GM18868 (cell line): ENCODE data around the gene VAV3.
A peak's percentile ranks its signal among the peaks of the same experiment; 100 is the strongest.

Experiments
- ATAC-seq: cut with Tn5 transposase; IDR thresholded peaks from one replicate; pipeline ENCODE4 v1.9.1; 2021; ENCODE audit warnings: mild to moderate bottlenecking, moderate library complexity; ENCODE audit not compliant: unreplicated experiment

VAV3 gene

DNA sequence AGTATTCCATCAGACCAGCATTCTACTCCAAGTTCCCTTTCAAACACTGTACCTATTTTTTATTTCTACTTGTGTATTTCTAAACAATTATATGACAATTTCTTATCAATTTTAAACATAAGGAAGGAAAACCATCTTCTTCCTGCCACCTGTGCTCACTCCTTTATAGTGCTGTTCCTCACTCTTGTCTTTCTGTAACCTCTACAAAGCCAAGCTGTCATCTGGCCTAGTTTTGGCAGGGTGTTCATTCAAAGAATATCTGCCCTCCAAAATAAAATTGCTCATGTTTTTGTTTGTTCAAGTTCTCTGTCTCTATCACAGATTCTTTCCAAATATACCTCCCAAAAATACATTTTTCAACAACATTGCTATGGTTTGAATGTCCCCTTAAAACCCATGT lies 360.2 kb downstream of the VAV3 start:
- no peak for ATAC-seq

DNA sequence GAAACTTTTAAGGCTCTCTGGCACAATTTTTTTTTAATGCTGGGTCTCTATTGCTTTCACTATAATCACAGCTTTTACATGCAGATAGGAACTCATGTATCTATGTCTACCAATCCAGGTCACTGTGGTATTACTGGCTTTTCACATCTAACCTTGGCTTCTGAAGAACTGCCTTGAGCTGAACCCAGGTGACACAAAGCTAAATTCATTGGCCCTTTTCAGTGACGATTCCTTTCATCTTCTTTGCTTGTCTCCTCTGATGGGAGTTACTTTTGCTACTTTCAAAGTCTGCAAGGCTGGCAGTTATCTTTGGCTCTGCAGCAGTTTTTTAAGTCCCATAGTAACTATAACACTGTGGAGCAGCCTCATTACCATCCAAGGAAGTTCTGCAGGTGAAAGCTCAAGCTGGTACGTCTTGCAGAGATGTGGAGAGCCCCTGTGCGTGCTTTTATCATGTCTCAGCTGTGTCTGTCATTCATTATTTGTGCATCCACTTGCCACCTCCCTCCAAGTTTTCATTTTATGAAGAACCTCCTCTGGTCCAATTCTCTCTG lies 364.3 kb downstream of the VAV3 start:
- ATAC-seq: no peak

DNA sequence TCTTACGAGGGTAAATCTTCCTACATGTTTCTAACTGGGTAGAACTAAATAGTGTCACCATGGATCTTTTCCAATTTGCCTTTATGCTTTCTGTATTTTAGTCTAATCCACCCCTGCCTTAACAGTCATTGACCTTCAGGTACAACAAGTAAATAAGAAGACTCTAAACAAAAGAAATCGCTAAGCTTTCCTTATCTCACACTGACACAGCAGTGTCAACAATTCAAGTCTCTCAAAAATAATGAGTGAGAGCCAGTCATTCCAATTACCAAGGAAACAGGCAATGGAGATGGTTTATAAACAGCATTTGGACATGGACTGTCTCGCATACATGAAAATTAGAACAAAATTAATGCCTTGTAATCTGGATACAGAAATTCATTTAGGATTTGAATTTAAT lies 365.8 kb downstream of the VAV3 start:
- no peak for ATAC-seq

DNA sequence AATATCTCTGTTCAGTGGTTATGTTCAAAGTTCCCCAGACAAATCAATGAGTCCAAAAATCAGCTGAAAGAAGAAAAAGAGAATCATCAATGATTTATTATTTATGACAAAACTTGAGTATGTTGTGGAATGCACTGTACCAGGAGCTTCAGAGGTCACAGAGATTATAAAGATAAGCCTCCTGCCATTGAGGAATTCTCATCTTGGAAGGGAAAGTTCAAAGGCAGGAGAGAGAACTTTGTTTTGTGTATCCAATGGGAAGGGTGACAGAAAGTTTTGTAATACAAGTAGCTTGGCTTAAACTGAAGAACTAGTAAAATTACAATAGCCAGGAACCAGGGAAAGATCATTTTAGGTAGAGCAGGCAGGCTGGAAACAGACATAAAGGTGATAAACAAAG lies 367.7 kb downstream of the VAV3 start:
- ATAC-seq: no peak

DNA sequence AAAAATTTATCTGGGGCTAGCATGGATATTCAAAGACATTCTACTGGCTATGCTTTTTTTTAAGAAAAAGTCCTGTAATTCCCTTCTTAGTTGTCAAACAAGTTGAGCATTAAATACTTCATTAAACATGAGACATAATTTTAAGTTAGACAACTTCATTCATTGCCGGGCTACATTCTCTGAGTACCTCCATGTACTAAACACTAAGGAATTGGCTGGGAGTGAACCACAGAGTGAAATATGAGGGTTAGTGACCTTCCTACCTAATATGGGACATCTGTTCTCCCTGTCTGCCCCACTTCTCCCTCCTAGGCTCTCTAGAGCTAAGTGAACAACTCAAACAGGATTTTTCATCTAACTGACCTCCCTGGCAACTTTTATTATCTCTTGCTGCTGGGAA lies 370.4 kb downstream of the VAV3 start:
- ATAC-seq: no peak

DNA sequence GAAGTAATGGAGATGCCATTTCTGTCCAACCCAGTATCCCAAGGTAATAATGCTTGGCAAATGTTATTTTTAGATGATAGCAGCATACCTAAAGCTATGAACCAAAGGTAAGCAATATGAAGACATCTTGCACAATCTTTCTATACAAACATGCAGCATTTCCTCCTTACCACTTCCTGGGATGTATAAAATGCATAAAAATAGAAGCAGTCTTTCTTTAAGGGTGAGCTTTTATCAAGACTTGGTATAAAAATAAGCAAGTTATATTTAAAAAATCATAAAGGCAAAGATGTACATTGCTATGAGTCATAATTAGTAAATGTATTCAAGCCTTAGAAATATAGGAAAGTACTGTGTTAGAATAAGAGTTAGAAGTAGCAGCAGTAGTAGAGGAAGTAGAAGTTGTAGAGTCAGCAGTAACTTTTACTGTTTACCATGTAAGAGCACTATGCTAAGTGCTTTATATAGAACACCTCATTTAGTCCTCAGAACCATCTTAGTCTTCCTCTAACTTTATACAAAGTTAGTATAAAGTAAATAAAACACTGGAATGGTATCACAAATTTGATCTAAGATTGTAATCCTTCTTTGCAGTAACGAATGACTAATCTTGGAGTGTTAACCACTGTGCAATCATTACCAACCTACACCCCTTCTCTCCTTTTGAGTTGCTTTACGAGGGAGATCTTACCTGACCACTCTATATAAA lies 371.3 kb downstream of the VAV3 start:
- no peak for ATAC-seq

DNA sequence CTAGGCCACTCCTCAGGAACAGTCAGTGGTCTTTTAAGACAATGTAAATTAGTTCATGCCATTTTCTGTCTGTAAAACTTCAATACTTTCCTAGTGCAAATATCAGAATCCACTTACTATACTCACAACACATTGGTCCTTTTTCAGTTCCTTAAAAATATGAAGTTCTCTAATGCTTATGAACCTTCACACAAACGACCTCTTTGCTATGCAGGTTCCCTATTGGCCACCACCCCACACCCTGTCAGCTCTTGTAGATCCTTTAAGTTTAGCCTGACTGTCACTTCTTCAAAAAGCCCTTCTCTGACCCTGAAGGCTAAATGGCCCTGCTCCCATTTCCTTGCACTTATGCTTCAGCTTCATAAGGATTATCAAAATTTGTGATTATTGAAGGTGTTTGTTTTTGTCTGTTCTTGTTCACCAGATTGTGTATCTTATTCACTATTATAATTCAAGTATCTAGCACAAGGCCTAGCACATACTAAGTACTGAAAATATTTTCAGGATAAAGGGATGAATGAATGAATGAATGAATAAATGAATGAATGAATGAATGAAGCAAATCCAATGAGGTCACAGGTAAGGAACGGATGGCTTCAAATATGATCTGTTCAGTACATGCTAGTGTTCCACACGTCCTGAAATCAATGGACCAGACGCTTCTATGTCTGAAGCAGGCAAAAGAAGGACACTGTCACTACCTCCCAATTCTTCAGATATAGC lies 373.9 kb downstream of the VAV3 start:
- ATAC-seq: peak; percentile 82

DNA sequence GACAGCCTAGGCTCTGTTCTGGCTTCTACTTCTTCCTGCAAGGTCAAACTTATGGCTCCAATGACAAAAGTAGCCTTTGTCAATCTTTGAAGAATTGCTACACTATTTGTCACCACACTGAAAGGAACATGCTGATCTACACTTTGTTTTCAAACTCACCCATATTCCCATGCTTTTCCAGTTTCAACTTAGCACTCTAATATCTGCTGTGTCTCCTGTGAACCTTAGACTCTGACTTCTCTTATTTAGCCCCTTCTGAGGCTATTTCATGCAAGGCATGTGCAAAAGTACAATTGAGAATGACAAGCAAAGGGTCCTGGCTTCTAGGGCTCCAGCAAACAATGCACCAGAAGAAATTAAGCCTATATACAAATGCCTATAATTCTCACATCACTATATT lies 374.9 kb downstream of the VAV3 start:
- no peak for ATAC-seq

DNA sequence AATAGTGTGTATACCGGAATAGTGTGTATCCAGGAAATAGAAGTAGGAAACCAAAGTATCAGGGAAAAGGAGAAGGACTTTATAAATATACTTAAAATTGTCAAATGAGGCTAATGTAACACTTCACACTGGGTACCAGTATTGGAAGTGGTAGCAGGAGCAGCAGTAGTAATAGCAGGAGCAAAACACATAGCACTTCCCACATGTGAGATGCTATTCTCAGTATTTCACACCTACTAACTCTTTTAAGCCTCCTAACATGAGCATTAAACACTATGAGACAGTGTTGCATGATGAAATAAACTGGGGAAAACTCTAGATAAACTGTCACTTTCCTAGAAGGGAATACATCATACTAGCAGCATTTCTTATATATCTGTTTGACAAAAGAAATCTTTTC lies 376.7 kb downstream of the VAV3 start:
- no peak for ATAC-seq

DNA sequence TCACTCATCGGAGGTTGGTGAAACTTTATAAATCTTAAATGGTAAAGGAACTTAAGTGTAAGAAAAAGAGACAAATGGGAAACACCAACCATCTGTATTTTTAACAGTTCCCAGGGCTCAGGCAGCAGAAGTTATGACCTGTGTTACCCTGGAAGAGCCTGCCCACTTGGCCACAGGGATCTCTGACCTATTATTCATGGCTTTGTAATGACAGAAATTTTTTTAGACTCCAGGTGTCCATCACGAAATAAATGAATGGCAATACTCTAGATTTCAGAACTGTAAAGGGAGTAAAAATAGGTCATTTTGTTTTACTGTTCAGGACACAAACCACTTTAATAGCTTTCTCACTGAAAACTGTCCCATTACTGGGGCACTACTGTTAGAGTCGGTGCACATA lies 389.8 kb downstream of the VAV3 start:
- no peak for ATAC-seq

DNA sequence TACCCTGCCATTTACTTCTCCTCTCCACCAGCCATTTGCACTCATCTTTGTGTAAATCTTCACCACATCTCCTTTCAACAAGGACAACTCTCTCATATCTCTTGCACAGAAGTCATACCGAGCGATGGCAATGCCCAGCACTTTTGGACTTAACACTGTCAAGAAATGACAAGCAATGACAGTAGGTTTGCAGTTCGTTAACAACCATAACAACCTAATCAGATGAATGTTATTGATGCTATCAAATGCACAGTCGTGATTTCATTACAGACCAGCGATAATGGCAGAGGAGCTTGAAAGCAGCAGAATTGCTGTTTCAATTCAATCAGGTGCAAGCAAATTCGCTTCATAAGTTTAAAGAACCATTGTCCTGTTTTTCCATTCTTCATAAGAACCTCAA lies 390.9 kb downstream of the VAV3 start:
- ATAC-seq: no peak

DNA sequence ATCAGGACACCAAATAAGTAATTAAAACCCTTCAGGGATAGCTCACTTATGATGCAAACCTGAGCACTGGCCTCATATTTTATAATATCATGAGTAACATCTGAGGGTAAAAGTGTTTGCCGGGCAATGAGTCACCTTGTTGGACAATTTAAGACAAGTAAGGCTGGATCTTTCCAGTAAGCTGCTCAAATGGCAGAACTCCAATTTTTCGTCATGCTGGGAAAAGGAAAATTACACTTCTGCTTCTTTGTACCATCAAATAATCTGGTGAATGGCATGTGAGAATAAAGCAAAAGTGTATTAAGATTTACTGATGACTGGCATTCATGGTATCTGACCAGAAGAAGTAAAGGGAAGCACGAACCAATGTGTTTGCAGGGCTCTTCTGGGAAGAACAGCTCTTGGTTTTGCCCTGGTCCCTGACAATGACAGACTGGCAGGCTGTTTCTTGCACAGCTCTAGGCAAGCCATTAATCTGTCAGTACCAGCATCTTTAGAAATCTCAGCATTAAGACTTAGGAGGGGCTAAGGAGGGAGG lies 392.2 kb downstream of the VAV3 start:
- no peak for ATAC-seq

DNA sequence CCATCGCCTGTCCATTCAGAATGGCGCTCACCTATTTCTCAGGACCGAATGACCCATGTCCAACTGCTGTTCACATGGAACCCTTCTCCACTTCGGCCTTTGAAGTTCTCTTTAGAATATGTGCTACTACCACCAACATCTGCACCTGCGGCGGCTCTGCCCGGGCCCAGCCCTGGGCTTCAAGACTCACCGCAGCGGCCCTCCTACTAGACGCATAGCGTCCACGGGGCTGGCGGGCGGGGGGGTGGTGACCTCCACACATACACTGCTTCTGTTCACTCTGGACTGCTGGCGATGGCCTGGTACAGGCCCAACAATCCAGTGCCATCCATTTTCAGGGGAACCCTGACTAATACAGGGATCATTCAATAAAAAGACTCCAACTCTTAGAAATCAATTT lies 394.2 kb downstream of the VAV3 start:
- ATAC-seq: no peak

DNA sequence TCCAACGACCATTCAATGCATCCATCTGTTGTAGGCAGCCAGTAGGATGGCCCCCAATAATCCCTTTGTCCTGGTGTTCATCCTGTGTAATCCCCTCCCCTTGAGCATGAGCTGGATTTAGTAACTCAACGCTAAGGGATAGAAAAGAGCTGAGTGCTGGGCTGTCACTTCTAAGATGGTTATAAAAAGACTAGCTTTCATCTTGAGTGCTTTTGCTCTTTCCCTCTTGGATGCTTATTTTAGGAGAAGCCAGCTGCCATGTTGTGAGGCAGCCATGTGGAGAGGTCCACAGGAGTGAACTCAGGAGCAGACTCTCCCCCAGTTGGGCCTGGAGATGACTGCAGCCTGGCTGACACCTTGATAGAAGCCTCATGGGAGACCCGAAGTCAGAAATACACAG lies 401.5 kb downstream of the VAV3 start:
- ATAC-seq: no peak

DNA sequence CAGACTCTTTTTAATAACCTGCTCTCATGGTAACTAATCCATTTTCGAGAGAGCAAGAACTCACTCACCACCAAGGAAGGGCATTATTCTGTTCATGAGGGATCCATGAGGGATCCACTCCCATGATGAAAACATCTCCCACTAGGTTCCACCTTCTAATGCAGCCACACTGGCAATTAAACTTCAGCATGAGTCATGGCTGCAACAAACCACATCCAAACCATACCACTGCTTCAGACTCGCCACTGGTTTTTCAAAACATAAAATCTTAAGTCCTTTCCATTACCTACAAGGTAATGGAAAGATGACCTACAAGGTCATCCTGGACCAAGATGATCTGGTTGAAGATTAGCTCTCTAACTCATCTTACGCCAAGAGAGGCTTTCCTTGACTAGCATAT lies 405.1 kb downstream of the VAV3 start:
- ATAC-seq: no peak

DNA sequence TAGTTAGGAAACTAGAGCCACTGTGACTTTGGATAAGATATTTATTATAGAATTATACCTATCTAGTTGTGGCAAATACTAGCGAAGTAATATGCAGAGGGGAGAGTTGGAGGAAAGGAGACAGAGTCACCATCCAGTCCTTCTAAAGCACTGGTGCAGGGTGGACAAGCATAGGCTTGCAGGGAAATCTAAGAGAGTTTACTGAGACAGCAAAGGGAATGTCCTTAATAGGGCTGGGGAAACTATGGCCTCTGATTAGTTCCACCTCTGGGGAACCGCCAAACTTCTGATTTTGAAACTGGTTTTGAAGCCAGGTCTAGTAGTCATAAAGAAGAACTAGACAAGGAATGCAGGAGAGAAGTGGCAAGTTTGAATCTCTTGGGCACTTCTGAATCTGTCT lies 407.9 kb downstream of the VAV3 start:
- no peak for ATAC-seq

DNA sequence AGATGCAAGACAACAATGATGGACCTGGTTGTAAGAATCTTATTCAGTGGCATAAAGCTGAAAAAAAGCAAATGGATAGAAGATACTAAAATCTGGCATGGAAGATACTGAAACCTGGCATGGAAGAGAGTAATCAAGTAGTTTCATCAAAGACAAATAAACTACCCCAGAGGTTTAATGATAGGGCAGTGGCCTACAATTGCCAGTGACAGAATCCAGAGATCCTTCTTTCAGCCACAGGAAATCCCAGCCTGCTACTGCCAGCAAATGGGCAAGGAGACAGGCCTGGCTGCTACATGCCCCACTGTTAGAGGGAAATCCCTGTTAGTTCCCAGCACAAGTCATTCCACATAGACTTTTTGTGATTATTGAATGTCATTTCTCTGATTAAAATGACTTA lies 409.4 kb downstream of the VAV3 start:
- no peak for ATAC-seq

DNA sequence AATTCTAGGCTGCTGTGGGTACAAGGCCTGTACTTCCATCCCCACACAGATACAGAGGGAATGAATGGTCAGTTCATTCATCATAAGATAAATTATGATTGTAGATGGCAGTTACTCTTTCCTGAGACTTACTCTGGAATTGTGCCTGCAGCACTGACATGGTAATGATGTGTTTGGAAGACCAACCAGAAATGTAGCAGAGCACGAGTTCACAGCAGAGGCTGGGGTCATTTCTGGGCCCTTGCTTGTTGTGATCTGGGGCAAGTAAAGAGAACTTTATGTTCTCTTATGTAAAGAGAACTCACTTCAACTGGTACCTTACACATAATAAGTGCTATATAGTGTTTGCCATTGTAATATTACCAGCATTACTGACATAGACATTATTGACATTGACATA lies 412.2 kb downstream of the VAV3 start:
- no peak for ATAC-seq

DNA sequence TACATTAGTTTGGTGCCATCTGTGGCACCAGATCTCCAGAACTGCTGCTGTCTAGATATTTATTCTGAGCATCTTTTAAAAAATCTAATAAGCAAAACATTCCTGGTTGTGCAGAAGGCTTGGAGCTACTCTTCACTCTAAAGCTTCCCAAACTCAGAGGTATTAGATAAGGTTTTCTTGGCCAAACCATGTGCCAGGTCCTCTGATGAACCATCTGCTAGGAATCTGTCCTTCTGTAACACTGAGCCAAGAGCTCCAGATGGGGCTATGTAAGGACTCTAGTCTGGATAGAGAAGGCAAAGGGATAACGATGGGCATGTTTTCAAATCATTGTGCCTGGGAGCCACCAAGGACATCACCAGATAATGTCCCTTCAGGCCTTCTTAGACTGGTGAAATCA lies 413.5 kb downstream of the VAV3 start:
- ATAC-seq: no peak

DNA sequence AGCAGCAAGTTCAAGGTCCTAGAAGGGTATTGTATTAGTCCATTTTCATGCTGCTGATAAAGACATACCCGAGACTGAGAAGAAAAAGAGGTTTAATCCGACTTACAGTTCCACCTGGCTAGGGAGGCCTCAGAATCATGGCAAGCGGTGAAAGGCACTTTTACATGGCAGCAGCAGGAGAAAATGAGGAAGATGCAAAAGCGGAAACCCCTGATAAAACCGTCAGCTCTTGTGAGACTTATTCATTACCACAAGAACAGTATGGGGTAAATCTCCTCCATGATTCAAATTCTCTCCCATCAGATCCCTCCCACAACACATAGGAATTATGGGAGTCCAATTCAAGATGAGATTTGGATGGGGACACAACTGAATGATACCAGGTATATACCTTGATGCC lies 414.6 kb downstream of the VAV3 start:
- no peak for ATAC-seq

DNA sequence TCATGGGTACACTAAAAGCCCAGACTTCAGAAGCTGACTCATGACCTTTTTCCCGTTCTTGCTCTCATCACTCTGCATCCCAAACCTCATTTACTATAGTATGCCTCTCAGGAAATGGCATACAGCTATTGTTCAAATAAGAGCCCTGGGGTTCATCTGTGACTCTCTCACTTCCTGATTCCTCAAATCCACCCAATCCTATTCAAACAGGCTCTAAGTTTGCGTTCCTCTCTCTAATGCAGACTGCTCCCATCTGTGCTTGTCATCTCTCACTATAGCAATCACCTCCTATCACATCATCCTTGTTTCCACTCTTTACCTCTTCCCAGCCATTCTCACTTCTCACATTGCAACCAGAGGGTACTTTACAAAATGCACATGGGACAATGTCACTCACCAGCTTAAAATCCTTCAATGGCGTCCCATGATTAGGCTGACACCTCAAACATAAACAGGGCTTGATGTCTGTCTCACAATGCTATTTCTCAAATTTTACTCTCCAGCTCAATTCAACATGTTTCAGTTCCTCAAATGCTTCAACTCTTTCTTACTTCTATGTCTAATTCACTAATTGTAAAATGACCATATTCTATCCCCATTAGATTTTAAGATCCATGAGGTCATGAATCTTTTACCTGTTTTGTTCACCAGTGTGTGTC lies 415.7 kb downstream of the VAV3 start:
- peak; percentile 54 for ATAC-seq

DNA sequence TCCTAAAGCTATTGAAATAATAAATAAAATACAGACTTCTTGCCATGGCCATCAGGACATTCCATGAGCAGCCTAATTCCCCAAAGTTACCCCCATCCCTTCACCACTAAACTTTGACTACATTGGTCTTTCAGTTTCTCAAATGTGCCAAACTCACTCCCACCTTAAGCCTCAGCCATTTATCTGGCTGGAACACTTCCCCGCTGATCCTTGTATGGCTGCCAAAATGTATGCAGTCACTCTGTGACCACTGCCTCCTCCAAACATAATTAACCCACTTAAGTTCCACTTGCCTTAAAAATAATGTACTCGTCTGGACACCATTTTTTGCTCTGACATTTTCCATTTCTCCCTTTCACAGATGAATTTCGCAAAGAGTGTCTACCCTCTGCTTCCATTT lies 416.7 kb downstream of the VAV3 start:
- no peak for ATAC-seq
